ENCODE measurements around the gene HPS6. TPM values are rescaled to one million over a fixed set of nuclear protein-coding genes. Genes with fewer than 3 reads are reported as not detected.

The HPS6 gene
- total RNA-seq, 1 donor from 2014 or later = 9.5 TPM

DNA sequence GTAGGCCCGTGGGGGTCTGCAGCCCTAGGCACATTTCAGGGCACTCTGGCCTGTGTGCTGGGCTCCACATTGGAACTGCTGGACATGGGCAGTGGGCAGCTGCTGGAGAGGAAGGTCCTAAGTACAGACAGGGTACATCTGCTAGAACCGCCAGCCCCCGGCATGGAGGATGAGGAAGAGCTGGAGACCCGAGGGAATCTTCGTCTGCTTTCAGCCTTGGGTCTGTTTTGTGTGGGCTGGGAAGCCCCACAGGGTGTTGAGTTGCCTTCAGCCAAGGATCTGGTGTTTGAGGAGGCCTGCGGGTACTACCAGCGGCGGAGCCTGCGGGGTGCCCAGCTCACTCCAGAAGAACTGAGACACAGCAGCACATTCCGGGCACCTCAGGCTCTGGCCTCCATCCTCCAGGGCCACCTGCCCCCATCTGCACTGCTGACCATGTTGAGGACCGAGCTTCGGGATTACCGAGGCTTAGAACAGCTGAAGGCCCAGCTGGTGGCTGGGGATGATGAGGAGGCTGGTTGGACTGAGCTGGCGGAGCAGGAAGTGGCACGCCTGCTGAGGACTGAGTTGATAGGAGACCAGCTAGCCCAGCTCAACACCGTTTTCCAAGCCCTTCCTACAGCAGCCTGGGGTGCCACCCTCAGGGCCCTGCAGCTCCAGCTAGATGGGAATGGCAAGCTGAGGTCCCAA, 1.4 kb downstream of the HPS6 start:
- intact Hi-C loops (cut with DNase I) = loop anchor here (5.0 kb wide), 1 partner anchor 51 kb away; no protein-coding TSS in a partner anchor
- DNase-seq (no peak), ATAC-seq (ENCODE audit: poor library complexity) (no peak)

DNA sequence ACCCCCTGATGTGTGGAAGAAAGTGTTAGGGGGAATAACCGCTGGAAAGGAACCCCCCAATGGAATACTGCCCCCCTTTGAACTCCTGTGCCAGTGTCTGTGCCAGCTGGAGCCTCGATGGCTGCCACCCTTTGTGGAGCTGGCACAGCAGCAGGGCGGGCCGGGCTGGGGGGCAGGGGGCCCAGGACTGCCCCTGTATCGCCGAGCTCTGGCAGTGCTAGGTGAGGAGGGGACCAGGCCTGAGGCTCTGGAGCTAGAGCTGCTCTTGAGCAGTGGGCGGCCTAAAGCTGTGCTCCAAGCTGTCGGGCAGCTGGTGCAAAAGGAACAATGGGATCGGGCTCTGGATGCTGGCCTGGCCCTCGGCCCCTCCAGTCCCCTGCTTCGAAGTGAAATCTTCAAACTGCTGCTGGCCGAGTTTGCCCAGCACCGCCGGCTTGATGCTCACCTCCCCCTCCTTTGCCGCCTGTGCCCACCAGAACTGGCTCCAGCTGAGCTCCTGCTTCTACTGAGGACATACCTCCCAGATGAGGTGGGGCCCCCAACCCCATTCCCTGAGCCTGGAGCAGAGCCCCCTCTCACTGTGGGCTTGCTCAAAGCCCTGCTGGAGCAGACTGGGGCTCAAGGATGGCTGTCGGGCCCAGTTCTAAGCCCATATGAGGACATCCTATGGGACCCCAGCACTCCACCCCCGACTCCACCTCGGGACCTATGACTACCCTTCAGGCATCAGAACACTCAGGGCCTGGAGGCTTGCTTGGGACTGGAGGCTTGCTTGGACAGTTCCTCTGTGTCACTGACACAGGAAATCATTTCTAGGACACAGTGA, 2.2 kb downstream of the HPS6 start:
- ATAC-seq (ENCODE audit: poor library complexity) (no peak), DNase-seq (no peak)
- intact Hi-C loops (cut with DNase I) = loop anchor here (5.0 kb wide), 1 partner anchor 50 kb away; no protein-coding TSS in a partner anchor

DNA sequence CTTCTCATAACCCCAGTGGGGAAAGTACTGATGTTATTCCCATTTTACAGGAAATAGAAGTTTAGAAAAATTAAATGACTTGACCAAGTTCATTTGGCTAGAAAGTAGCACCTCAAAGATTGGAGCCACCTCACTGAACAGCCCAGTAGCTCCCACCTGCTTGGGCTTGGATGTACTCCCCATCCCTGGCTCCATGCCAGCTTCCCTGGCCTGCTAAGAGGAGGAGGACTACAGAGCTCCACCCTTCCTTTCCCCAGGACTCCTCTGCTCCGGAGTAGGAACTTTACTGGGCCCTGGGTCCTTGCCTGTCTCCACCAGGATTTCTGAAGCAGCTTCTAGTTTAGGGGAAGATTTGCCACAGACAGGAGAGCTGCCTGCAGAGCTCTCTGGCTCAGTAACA, 3.1 kb downstream of the HPS6 start:
- intact Hi-C loops (cut with DNase I) = loop anchor here (5.0 kb wide), 1 partner anchor 49 kb away; no protein-coding TSS in a partner anchor
- DNase-seq (peak; percentile 66), ATAC-seq (ENCODE audit: poor library complexity) (no peak)

DNA sequence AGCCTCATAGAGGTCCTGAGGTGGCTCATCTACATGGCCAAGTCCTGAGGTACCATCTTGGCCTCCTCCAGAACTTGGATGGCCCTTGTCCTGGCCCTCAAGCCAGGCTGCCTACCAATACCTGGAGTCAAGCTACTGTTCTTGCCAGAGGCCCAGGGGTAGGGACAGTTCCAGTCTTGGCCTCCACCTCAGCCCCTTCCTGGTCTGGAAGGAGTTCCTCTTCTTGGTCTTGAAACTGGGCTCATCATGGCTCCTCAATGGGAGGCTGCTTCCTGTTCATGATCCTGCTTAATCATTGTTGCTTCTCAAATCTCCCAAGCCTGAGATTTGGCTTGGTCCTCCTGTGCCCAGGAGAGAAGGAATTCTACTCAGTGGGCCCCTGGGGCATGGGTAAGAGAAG, 3.9 kb downstream of the HPS6 start:
- DNase-seq (no peak), ATAC-seq (ENCODE audit: poor library complexity) (no peak)
- intact Hi-C loops (cut with DNase I) = loop anchor here (5.0 kb wide), 1 partner anchor 48 kb away; no protein-coding TSS in a partner anchor

DNA sequence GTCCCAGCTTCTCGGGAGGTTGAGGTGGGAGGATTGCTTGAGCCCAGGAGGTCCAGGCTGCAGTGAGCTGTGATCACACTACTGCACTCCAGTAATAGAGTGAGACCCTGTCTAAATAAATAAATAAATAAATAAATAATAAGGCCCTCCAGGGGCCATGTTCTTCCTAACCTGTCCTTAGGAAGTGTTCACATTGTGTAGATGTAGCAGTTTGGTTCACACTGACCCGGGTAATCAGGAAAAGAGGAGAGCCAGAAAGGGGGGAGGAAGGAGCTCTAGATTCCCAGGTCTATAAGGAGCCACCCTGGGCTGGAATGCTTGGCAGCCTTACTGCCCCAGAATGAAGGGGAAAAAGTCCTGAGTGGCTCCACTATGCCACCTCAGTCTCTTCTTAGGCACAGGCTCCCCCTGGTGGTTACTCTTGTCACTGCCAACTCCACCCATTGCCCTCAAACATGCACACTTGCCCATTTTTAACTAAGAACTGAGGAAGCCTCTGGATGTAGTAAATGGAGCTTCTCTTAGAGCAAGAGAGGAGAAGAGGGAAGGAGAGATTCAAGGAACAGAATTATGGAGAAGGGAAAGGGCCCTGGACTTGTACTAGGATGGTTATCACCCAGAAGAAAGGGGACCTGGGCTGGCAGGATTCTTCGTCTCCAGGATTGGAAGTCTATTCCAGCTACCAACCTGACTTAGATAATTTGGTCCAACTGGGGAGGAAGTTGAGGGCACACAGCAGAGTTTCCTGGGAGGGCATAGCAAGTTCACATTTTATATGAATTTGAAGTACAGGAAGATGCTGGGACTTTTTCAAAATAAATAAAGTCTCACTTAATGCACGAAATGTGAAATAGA, 7.8 kb downstream of the HPS6 start:
- intact Hi-C loops (cut with DNase I) = no loop called here
- DNase-seq (peak; percentile 86), ATAC-seq (ENCODE audit: poor library complexity) (peak; percentile 91)

DNA sequence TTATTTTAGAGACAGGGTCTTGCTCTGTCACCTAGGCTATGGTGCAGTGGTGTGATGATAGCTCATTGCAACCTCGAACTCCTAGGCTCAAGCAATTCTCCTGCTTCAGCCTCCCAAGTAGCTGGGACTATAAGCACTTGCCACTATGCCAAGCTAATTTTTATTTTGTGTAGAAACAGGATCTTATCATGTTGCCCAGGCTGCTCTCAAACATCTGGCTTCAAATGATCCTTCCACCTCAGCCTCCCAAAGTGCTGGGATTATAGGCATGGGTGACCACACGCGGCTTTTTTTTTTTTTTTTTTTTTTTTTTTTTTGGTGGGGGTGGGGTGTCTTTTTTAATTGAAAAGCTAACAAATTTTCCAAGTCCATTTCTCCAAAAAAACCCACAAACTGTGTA, 18.4 kb downstream of the HPS6 start:
- intact Hi-C loops (cut with DNase I) = no loop called here
- DNase-seq (no peak), ATAC-seq (ENCODE audit: poor library complexity) (no peak)

DNA sequence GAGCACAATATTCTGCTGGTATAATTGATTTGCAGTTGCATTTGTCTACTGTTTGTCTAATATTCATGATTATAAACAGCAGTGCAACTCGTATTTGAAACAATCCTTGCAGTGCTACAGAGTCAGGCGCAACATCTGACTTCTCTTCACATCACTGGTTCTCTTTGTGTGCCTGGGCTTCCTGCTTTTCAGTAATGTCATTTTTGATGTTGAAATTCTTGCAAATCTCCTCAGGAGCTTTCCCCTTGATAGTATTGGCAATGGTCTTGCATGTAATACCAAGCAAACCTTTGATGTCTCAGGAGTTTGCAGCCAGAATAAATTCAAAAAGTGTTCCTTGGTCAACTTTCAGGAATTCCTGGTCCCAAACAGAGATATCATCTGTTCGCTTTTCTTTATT, 20.2 kb downstream of the HPS6 start:
- no peak for DNase-seq
- intact Hi-C loops (cut with DNase I) = no loop called here
- ATAC-seq (ENCODE audit: poor library complexity) = no peak

DNA sequence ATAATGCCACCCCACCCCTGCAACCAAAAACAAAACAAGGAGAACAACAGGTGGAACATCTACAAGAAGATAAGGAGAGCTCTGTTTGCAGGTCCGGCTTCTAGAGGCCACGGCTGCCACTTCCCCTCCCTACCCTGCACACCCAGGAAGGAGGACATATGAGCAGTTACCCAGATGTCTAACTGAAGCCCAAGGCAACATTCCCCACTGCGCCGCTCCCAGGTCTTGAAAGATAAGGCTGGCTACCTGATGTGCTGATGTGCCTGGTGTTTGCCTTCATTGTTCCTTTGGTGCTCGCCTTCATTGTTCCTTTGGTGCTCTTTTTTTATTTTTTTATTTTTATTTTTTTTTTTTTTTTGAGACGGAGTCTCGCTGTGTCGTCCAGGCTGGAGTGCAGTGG, 21.0 kb downstream of the HPS6 start:
- ATAC-seq (ENCODE audit: poor library complexity) (no peak), DNase-seq (no peak)
- intact Hi-C loops (cut with DNase I) = no loop called here

DNA sequence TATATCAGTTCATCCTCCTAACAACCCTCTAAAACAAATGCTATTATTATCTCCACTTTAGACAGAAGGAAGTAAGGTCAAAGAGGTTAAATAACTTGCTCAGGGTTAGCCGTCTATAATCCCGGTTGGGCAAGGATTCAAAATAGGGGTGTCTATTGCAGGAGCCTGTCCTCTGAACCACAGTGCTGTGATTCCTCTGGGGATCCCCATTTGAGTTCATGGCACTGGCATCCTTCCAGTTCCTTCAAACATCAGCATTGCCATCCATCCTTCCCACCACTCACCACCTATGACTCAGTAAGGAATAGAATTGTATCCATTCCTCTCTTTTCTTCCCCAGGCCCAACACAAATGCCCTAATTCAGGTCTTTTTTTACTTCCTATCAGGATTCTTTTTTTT, 25.6 kb downstream of the HPS6 start:
- intact Hi-C loops (cut with DNase I) = no loop called here
- ATAC-seq (ENCODE audit: poor library complexity) (no peak), DNase-seq (no peak)

DNA sequence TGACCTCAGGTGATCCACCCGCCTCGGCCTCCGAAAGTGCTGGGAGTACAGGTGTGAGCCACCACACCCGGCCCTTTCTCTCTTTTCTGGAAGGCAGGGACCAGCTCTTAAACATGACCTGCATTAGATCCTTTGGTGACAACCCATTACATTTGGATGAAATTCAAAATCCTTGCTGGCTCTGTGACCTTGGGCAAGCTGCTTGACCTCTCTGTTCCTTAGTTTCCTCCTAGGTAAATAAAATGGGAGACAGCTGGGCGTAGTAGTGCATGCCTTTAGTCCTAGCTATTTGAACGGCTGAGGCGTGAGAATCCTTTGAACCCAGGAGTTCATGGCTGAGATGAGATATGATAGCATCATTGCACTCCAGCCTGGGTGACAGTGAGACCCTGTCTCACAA, 31.3 kb downstream of the HPS6 start:
- ATAC-seq (ENCODE audit: poor library complexity) = no peak
- intact Hi-C loops (cut with DNase I) = no loop called here

DNA sequence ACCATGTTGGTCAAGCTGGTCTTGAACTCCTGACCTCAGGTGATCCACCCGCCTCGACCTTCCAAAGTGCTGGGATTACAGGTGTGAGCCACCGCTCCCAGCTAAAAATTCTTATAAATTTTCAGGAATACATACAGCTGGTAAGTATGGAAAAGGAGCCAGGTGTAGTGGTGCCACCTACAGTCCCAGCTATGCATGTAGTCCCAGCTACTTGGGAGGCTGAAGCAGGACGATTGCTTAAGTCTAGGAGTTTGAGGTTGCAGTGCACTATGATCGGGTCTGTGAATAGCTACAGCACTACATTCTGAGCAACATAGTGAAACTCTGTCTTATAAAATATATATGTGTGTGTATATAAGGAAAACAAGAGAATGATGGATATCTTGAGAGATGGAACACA, 36.0 kb downstream of the HPS6 start:
- intact Hi-C loops (cut with DNase I) = no loop called here
- DNase-seq = no peak
- no peak for ATAC-seq (ENCODE audit: poor library complexity)

More for the DNA sequence above, 31.3 kb downstream of the HPS6 start:
- DNase-seq = no peak

DNA sequence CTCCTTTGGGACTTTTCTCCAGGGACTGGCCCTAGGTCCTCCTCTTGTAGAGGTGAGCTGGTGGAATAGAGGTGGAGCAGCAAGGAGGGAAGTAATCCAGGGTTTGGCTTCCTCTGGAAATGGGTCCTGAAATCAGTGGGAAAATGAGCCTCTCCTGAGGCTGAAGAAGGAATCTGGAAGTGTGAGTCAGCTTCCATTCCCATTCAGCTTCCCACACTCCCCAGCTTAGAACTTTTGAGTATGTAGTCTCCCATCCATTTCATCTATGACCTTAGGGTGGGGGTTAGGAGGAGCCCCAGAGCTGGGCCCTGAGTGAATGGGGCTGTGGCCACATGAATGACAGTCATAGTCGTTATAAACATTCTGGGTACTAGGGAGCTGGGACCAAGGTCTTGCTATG, 37.3 kb downstream of the HPS6 start:
- intact Hi-C loops (cut with DNase I) = no loop called here
- ATAC-seq (ENCODE audit: poor library complexity) = no peak
- no peak for DNase-seq

DNA sequence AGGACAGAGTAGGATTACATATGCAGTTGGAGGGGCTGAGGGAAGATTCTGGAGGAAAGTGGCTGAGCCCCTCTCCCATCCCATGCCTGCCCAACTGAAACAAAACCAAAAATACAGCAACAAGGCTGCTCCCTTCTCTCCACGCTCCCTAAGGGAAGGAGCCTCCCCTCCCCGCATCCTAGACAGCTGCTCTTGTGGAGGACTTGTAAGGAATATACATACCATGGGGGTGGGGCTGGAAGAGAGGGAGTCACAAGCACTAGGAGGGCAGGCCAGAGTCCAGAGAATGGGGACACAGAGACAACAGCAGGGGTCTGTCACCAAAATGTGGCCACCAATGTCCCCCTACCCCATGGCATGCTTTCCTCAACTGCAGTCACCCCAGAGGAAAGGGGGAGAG, 41.8 kb downstream of the HPS6 start:
- intact Hi-C loops (cut with DNase I) = no loop called here
- ATAC-seq (ENCODE audit: poor library complexity) (no peak), DNase-seq (no peak)

DNA sequence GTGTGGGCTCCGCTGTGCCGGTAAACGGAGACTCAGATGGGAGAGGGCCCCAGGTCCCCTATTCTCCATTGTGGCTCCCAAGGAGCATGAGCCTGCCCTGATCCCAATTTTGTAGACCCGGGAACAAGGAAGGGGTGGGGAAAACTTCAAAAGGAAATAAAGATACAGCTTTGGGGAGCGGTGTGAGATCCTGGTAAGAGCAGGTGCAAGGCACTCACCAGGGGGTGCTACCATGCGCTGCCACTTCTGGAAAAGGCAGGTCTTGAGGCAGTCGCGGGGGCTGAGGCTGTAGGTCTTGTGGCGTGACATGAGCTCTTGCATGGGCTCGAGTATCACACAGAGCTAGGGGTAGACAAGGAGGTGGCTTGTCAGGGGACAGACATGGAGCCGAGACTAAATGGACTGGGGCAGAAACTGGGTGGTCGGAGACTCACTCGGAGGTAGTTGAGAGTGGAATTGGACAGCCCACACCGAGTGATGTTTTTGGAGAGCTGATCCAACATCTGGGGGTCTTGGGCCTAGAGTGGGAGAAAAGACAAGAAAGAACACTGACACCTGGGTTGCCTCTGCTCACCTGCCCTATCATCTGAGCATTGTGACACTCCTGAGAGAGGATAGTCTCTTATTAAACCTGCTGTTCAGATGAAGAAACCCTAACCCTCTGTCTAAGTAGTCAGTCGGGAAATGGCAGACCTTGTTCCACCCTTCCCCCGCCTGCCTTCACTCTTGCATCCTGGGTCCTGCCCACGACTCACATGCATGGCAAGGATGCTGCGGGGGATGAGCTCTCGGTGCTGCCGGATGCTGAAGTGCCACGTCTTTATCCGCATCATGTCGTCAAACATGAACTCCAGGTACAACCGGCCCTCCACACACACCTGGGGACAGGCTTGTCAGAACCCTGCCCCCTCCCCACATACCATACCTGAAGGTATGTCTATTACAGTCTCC, 44.3 kb downstream of the HPS6 start:
- no peak for ATAC-seq (ENCODE audit: poor library complexity)
- intact Hi-C loops (cut with DNase I) = no loop called here
- no peak for DNase-seq

DNA sequence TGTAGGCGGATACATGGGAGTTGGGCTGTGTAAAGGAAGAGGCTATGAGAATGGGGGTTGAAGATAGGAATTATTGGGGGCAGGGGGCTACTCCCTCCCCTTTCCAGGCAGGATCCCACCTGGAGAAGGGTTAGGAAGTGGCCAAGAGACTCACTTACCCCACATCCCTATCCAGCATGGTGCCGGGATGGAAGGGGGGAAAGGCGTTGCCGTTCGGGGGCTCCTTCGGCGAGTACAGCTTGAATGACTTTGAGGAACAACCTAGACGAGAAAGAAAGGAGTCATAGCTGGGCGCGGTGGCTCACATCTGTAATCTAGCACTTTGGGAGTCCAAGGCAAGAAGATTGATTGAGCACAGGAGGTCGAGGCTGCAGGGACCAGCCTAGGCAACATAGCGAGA, 46.1 kb downstream of the HPS6 start:
- ATAC-seq (ENCODE audit: poor library complexity) = no peak
- DNase-seq = no peak
- intact Hi-C loops (cut with DNase I) = no loop called here

DNA sequence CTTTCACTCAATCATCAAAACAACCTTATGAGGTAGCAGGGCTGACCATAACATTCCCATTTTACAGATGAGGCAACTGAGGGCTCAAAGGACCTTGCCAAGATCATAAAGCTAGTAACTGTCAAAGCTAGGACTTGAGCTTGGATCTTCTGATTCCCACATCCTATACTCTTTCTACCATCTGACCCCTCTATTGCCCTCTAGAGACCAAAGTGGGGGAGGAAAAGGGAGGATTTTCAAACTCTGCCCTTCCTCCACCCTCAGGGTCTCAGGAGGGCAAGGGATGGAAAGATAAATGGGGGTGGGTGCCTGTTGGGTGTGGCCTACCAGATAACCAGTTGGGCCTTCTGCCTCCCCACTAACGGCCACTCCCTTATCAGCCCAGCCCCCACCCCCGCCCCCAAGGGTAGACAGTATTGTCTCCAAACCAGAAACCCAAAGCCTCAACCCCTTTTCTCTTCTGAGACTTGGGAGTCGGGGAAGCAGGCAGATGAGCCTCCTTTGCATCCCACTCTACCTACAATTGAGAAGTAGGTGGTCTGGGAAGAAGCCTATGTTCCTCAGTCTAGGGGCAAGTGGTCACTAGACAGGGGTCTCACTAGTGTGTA, 47.2 kb downstream of the HPS6 start:
- ATAC-seq (ENCODE audit: poor library complexity) (no peak), DNase-seq (no peak)
- intact Hi-C loops (cut with DNase I) = no loop called here

DNA sequence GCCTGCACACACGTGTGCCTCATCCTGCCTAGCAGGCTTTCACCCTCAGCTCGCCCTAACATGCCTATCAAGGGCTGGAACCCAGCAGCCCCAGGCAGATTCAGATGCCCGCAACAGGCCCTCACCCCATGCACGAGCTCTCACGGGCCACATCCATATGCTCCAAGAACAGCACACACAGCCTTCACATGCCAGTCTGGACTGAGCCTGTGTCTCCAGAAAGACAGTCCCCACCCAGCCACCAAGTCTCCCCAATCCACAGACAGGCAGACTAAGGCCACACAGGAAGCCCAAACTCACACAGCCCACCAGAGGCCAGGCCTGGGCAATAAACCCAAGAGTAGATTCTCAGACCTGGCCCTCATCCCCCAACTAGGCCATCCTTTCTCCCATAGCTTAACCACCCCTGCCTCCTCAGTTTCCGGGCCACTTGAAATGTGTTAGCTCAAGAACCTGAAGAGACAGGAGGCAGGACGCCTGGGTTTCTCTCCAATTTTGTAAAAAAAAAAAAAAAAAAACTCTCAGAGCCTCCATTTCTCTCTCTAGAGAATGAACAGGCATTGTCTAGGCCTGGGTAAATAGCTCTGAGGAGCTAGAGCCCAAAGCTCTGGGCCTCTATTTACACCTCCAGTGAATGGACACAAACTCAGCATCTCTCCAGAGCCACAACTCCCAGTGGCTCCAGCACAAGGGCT, 48.3 kb downstream of the HPS6 start:
- intact Hi-C loops (cut with DNase I) = no loop called here
- ATAC-seq (ENCODE audit: poor library complexity) = no peak
- no peak for DNase-seq

All from Right ventricle myocardium superior (tissue), 1 donor.